Karpas-422 (cell line): ENCODE results near the gene CCM2L. TPM values are rescaled to one million over a fixed set of nuclear protein-coding genes. Genes with fewer than 3 reads are reported as not detected.

Source experiments
- DNase-seq: peaks from one replicate; pipeline ENCODE4 v3.0.0-alpha.2; 2015
- H2AFZ ChIP-seq: fragments of 200-600 bp; sonication (generic); 2 replicates; pipeline ENCODE4 v1.6.1; 2014; ENCODE audit warnings: antibody characterized with exemption, low read length, mixed read lengths
- H3K27ac ChIP-seq: fragments of 200-600 bp; sonication (generic); 2 replicates; pipeline ENCODE4 v1.5.1; 2014; ENCODE audit warnings: mild to moderate bottlenecking, low read length, moderate library complexity
- H3K27me3 ChIP-seq: fragments of 200-600 bp; sonication (generic); 2 replicates; pipeline ENCODE4 v1.6.1; 2014; ENCODE audit warnings: low read length, mixed read lengths
- H3K36me3 ChIP-seq: fragments of 200-600 bp; sonication (generic); 2 replicates; pipeline ENCODE4 v1.6.1; 2014; ENCODE audit warnings: low read length, mixed read lengths; ENCODE audit not compliant: insufficient read depth
- H3K4me1 ChIP-seq: fragments of 200-600 bp; sonication (generic); 2 replicates; pipeline ENCODE4 v1.6.1; 2014; ENCODE audit warnings: mild to moderate bottlenecking, low read length, mixed read lengths
- H3K4me2 ChIP-seq: fragments of 200-600 bp; sonication (generic); 2 replicates; pipeline ENCODE4 v1.6.1; 2014; ENCODE audit warnings: low read length, low read depth, mild to moderate bottlenecking; ENCODE audit not compliant: poor library complexity, severe bottlenecking
- H3K4me3 ChIP-seq: fragments of 200-600 bp; sonication (generic); 2 replicates; pipeline ENCODE4 v1.5.1; 2014; ENCODE audit warnings: mild to moderate bottlenecking, antibody characterized with exemption, low read length, mixed read lengths
- H3K79me2 ChIP-seq: fragments of 200-600 bp; sonication (generic); 2 replicates; pipeline ENCODE4 v1.6.1; 2014; ENCODE audit warnings: mild to moderate bottlenecking, low read length, mixed read lengths
- H3K9ac ChIP-seq: fragments of 200-600 bp; sonication (generic); 2 replicates; pipeline ENCODE4 v1.6.0; 2014; ENCODE audit warnings: low read length
- H3K9me2 ChIP-seq: fragments of 200-600 bp; sonication (generic), shearing (Covaris generic); replicated peaks from 2 replicates; pipeline ENCODE4 v1.6.0; 2014; ENCODE audit warnings: mild to moderate bottlenecking, low read length, moderate library complexity; ENCODE audit not compliant: insufficient read depth
- H3K9me3 ChIP-seq: fragments of 300-700, 200-600 bp; sonication (generic); 2 replicates; pipeline ENCODE4 v1.6.1; 2014; ENCODE audit warnings: low read length, mixed read lengths
- H4K20me1 ChIP-seq: fragments of 200-600 bp; sonication (generic); 2 replicates; pipeline ENCODE4 v1.6.1; 2014; ENCODE audit warnings: mild to moderate bottlenecking, antibody characterized with exemption, low read length, low read depth; ENCODE audit not compliant: insufficient read depth
- small RNA-seq: library from RNA; depleted of rRNA; stranded (forward); fragments of <200 nt; gene quantifications from one replicate; pipeline ENCODE3, GENCODE V24; 2014
- total RNA-seq: library from RNA; depleted of rRNA; stranded (reverse); fragments of >200 nt; shearing (Covaris generic); gene quantifications from 2 replicates; pipeline ENCODE4 v1.2.3, GENCODE V29; 2014; ENCODE audit warnings: low replicate concordance; rRNA removed

Gene CCM2L
- total RNA-seq, 1 experiment from 2014 or later: 0.78 TPM

- H4K20me1 ChIP-seq: no peaks in the 10 kb centered on the region
- no peaks in the 10 kb centered on the region for H3K79me2 ChIP-seq
- no peak for DNase-seq
These were observed 65.3 kb downstream of the CCM2L start for GRCh38 chr20:32075534-32075933.

GRCh38 chr20:32077190-32077589, 67.0 kb downstream of the CCM2L start:
- H3K4me2 ChIP-seq: no peak overlapping the region
- H3K9me2 ChIP-seq: no peaks in the 10 kb centered on the region
- H2AFZ ChIP-seq: no peak overlapping the region
- H3K4me3 ChIP-seq: no peak overlapping the region
- H3K36me3 ChIP-seq: no peaks in the 10 kb centered on the region
- H3K9me3 ChIP-seq: no peaks in the 10 kb centered on the region
- H3K27ac ChIP-seq: no peak overlapping the region
- no peak for DNase-seq
- no peaks in the 10 kb centered on the region for H3K27me3 ChIP-seq
- no peaks in the 10 kb centered on the region for H3K4me1 ChIP-seq
- H3K9ac ChIP-seq: no peak overlapping the region
- H3K79me2 ChIP-seq: no peaks in the 10 kb centered on the region
- no peaks in the 10 kb centered on the region for H4K20me1 ChIP-seq

More at GRCh38 chr20:32075534-32075933, 65.3 kb downstream of the CCM2L start:
- no peak overlapping the region for H3K9ac ChIP-seq
- no peaks in the 10 kb centered on the region for H3K9me3 ChIP-seq
- no peak overlapping the region for H3K4me2 ChIP-seq
- no peaks in the 10 kb centered on the region for H3K27me3 ChIP-seq
- no peaks in the 10 kb centered on the region for H3K36me3 ChIP-seq
- H3K4me3 ChIP-seq: no peak overlapping the region
- H3K27ac ChIP-seq: no peak overlapping the region
- no peaks in the 10 kb centered on the region for H3K9me2 ChIP-seq
- H3K4me1 ChIP-seq: no peaks in the 10 kb centered on the region; the same call in 1 of the 2 replicates
- H2AFZ ChIP-seq: no peak overlapping the region

- Histone ChIP-seq H3K9me3 (no peaks in the 10 kb centered on the region), H4K20me1 (no peaks in the 10 kb centered on the region), H3K27ac (no peak overlapping the region), H3K4me3 (no peak overlapping the region), H2AFZ (no peak overlapping the region), H3K27me3 (no peaks in the 10 kb centered on the region), H3K9me2 (no peaks in the 10 kb centered on the region), H3K9ac (no peak overlapping the region), H3K36me3 (no peaks in the 10 kb centered on the region), H3K79me2 (no peaks in the 10 kb centered on the region), H3K4me1 (no peaks in the 10 kb centered on the region), H3K4me2 (no peak overlapping the region)
- DNase-seq: no peak
These were observed 68.1 kb downstream of the CCM2L start for GRCh38 chr20:32078322-32078721.

GRCh38 chr20:32078791-32079190, 68.6 kb downstream of the CCM2L start:
- Histone ChIP-seq H2AFZ (no peak overlapping the region), H3K79me2 (no peaks in the 10 kb centered on the region), H3K4me2 (no peak overlapping the region), H3K9ac (no peak overlapping the region), H3K27ac (no peak overlapping the region), H3K4me1 (no peaks in the 10 kb centered on the region), H3K9me3 (no peaks in the 10 kb centered on the region), H4K20me1 (no peaks in the 10 kb centered on the region), H3K36me3 (no peaks in the 10 kb centered on the region), H3K9me2 (no peaks in the 10 kb centered on the region), H3K4me3 (no peak overlapping the region), H3K27me3 (no peaks in the 10 kb centered on the region)
- DNase-seq: no peak

- Histone ChIP-seq H3K27me3 (no peaks in the 10 kb centered on the region), H3K9ac (no peak overlapping the region), H3K4me3 (no peak overlapping the region), H3K9me2 (no peaks in the 10 kb centered on the region), H3K79me2 (no peaks in the 10 kb centered on the region), H3K36me3 (no peaks in the 10 kb centered on the region), H3K9me3 (no peaks in the 10 kb centered on the region), H3K4me1 (no peaks in the 10 kb centered on the region), H3K27ac (no peak overlapping the region), H3K4me2 (no peak overlapping the region), H4K20me1 (no peaks in the 10 kb centered on the region), H2AFZ (no peak overlapping the region)
- DNase-seq: no peak
These were observed 69.4 kb downstream of the CCM2L start for GRCh38 chr20:32079655-32080109.

- no peaks in the 10 kb centered on the region for H3K36me3 ChIP-seq
- H3K4me2 ChIP-seq: no peak overlapping the region
- no peak for DNase-seq
These were observed 70.5 kb downstream of the CCM2L start for GRCh38 chr20:32080783-32081182.

More at GRCh38 chr20:32080783-32081182, 70.5 kb downstream of the CCM2L start:
- Histone ChIP-seq H3K9me2 (no peaks in the 10 kb centered on the region), H3K4me3 (no peak overlapping the region), H3K9ac (no peak overlapping the region), H3K27me3 (no peaks in the 10 kb centered on the region), H3K9me3 (no peaks in the 10 kb centered on the region), H2AFZ (no peak overlapping the region), H4K20me1 (no peaks in the 10 kb centered on the region), H3K4me1 (no peaks in the 10 kb centered on the region), H3K27ac (no peak overlapping the region), H3K79me2 (no peaks in the 10 kb centered on the region)

Small RNAs within 50 kb of the gene (small RNA-seq; reads per million reads assigned to genes)
- 0.40 reads per million, percentile 3 among the genes with 10 or more reads in this experiment for gene RNA5SP481
- not detected for gene RNA5SP482

Other genes starting within 250 kb of the CCM2L start
- gene MYLK2, start 191.1 kb upstream of the CCM2L start, total RNA-seq: 0.22 TPM in 2 replicates
- not detected in 2 replicates for gene FOXS1, start 164.8 kb upstream of the CCM2L start, total RNA-seq
- not detected in 2 replicates for gene DUSP15, start 139.9 kb upstream of the CCM2L start, total RNA-seq
- not detected in 2 replicates for gene TTLL9, start 139.8 kb upstream of the CCM2L start, total RNA-seq
- 5.7 and 10.7 TPM in 2 replicates for gene PDRG1, start 58.4 kb upstream of the CCM2L start, total RNA-seq
- gene XKR7, start 42.3 kb upstream of the CCM2L start, total RNA-seq: under 0.01 TPM in 1 of 2 replicates, not detected in the other
- 16.9 and 22.5 TPM in 2 replicates for gene HCK, start 41.8 kb downstream of the CCM2L start, total RNA-seq
- gene TM9SF4, start 99.3 kb downstream of the CCM2L start, total RNA-seq: 22.5 and 25.0 TPM in 2 replicates
- 19.2 and 30.5 TPM in 2 replicates for gene PLAGL2, start 197.3 kb downstream of the CCM2L start, total RNA-seq
- 16.7 and 25.8 TPM in 2 replicates for gene POFUT1, start 197.4 kb downstream of the CCM2L start, total RNA-seq